H1 (cell line): Measurements from ENCODE around the gene C16orf46. TPM values are rescaled to one million over a fixed set of nuclear protein-coding genes. Genes with fewer than 3 reads are reported as not detected.

Experiments
- PHF8 ChIP-seq: fragments of 200-600 bp; sonication (generic); conservative IDR thresholded peaks from 2 replicates; pipeline ENCODE4 v1.7.1; 2012; ENCODE audit warnings: low read depth, mild to moderate bottlenecking, inconsistent platforms, low read length, moderate library complexity
- POLR2A ChIP-seq, 2 experiments: IDR thresholded peaks; 1 replicate in 1 of 2; 2 replicates in 1 of 2; pipeline ENCODE4 v1.6.1; 2011; ENCODE audit warnings: low read depth in 2 of 2, low read length in 2 of 2, mild to moderate bottlenecking in 2 of 2; ENCODE audit errors: control extremely low read depth in 1 of 2
- TCF12 ChIP-seq: IDR thresholded peaks from 2 replicates; pipeline ENCODE4 v1.6.1; 2011; ENCODE audit warnings: low read depth, mild to moderate bottlenecking, low read length
- polyA plus RNA-seq, 7 experiments: library from polyadenylated mRNA; depleted of rRNA in 3 of 7; stranded (reverse) in 5 of 7; unstranded in 2 of 7; fragments of >200 nt in 5 of 7; fragments of 200-250 nt in 2 of 7; gene quantifications; 1 replicate in 5 of 7; 2 replicates in 1 of 7; 4 replicates in 1 of 7; pipeline versions ENCODE4 v1.2.1 to v1.2.3, GENCODE V29; 2011 to 2013; ENCODE audit warnings: missing spikeins in 2 of 7, mixed read lengths in 2 of 7
- total RNA-seq: library from RNA; stranded (reverse); fragmentation: NEBNext Ultra II Directional; extraction: Animal tissue kit (Norgen Biotek cat#: 25700); gene quantifications from 2 replicates; pipeline ENCODE4 v1.2.1, GENCODE V29; 2021
- TF ChIP-seq, protein P1 (sequence below): IDR thresholded peaks from 2 replicates; pipeline ENCODE4 v1.6.1; 2012; ENCODE audit warnings: low read length, inconsistent platforms

The C16orf46 gene
- total and polyA plus RNA-seq, 2 of the 8 experiments (the other 6 are each of a cell fraction or from before 2014, with no cell fraction given), result 0.48 to 0.60 TPM

DNA sequence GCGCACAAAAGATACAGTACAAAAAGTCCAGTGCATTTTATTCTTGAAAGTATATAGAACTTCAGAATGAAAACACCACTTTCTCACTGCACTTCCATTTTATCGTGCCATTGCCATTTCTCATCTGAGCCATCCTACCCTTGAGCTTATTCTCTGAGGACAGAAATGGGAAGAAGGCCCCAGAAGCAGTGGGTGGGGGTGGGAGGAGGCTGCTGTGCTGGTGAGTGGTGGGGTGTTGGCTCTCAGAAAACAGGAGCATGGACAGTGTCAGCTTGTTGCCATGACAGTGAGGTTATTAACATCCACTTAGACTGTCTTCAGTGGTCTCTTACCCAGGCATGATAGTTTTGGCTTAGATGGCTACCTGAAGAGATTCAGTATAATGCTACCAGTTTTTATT lies 36.9 kb downstream of the C16orf46 start (continued):
- TF ChIP-seq, protein P1, sequence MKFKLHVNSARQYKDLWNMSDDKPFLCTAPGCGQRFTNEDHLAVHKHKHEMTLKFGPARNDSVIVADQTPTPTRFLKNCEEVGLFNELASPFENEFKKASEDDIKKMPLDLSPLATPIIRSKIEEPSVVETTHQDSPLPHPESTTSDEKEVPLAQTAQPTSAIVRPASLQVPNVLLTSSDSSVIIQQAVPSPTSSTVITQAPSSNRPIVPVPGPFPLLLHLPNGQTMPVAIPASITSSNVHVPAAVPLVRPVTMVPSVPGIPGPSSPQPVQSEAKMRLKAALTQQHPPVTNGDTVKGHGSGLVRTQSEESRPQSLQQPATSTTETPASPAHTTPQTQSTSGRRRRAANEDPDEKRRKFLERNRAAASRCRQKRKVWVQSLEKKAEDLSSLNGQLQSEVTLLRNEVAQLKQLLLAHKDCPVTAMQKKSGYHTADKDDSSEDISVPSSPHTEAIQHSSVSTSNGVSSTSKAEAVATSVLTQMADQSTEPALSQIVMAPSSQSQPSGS, result no peak
- TF ChIP-seq PHF8 (no peak), POLR2A (IDR thresholded peaks at IDR 0.05; ENCODE audit: control extremely low read depth in 1 of 2, low read depth in 2 of 2, low read length in 2 of 2) (no peak), TCF12 (no peak)
